Neural cell (in vitro differentiated cells): ENCODE data around the gene EYA2. TPM values are rescaled to one million over a fixed set of nuclear protein-coding genes. Genes with fewer than 3 reads are reported as not detected.

ENCODE experiments used
- H2AFZ ChIP-seq: fragments of 200-600, 300-800 bp; sonication (generic), shearing (Covaris generic); 2 replicates; pipeline ENCODE4 v1.6.0; 2014; ENCODE audit warnings: low read depth, mild to moderate bottlenecking, antibody characterized with exemption, low read length, moderate library complexity
- H3F3A ChIP-seq: fragments of 200-600 bp; shearing (Covaris generic); 2 replicates; pipeline ENCODE4 v1.6.1; 2016; ENCODE audit warnings: mild to moderate bottlenecking, moderate library complexity, mixed read lengths, antibody characterized with exemption, low read length; ENCODE audit not compliant: insufficient read depth, poor library complexity, severe bottlenecking
- H3K27ac ChIP-seq: fragments of 200-600, 300-800 bp; sonication (generic), shearing (Covaris generic); 2 replicates; pipeline ENCODE4 v1.5.1; 2014; ENCODE audit warnings: mild to moderate bottlenecking, low read length, moderate library complexity
- H3K27me3 ChIP-seq: fragments of 300-800, 200-600 bp; sonication (generic), shearing (Covaris generic); 2 replicates; pipeline ENCODE4 v1.6.0; 2014; ENCODE audit warnings: mild to moderate bottlenecking, low read depth, low read length, moderate library complexity; ENCODE audit not compliant: insufficient read depth
- H3K36me3 ChIP-seq: fragments of 300-800, 200-600 bp; sonication (generic), shearing (Covaris generic); 2 replicates; pipeline ENCODE4 v1.5.1; 2014; ENCODE audit warnings: mild to moderate bottlenecking, antibody characterized with exemption, low read length, moderate library complexity; ENCODE audit not compliant: insufficient read depth
- H3K4me2 ChIP-seq: fragments of 300-800, 200-600 bp; sonication (generic), shearing (Covaris generic); 2 replicates; pipeline ENCODE4 v1.6.0; 2014; ENCODE audit warnings: mild to moderate bottlenecking, low read length
- H3K4me3 ChIP-seq: fragments of 300-800, 200-600 bp; sonication (generic), shearing (Covaris generic); 2 replicates; pipeline ENCODE4 v1.5.1; 2014; ENCODE audit warnings: mild to moderate bottlenecking, low read length, moderate library complexity
- H3K79me2 ChIP-seq: fragments of 200-600 bp; shearing (Covaris generic); replicated peaks from 2 replicates; pipeline ENCODE4 v1.6.0; 2014; ENCODE audit warnings: mild to moderate bottlenecking, low read length, moderate library complexity; ENCODE audit not compliant: insufficient read depth
- H3K9ac ChIP-seq: fragments of 300-800, 200-600 bp; sonication (generic), shearing (Covaris generic); 2 replicates; pipeline ENCODE4 v1.6.1; 2016; ENCODE audit warnings: mild to moderate bottlenecking, low read length, mixed read lengths
- H3K9me2 ChIP-seq: fragments of 200-600 bp; shearing (Covaris generic); 2 replicates; pipeline ENCODE4 v1.6.1; 2016; ENCODE audit warnings: mild to moderate bottlenecking, low read length, mixed read lengths; ENCODE audit not compliant: insufficient read depth
- H3K9me3 ChIP-seq: fragments of 200-600, 300-800 bp; sonication (generic), shearing (Covaris generic); 2 replicates; pipeline ENCODE4 v1.6.1; 2016; ENCODE audit warnings: mild to moderate bottlenecking, mixed run types, low read length, moderate library complexity, mixed read lengths
- H4K20me1 ChIP-seq: fragments of 200-600 bp; shearing (Covaris generic); 2 replicates; pipeline ENCODE4 v1.6.1; 2016; ENCODE audit warnings: mild to moderate bottlenecking, mixed run types; ENCODE audit not compliant: insufficient read depth
- CTCF ChIP-seq: fragments of 450-650 bp; IDR thresholded peaks from 2 replicates; pipeline ENCODE4 v1.5.1; 2014; ENCODE audit warnings: antibody characterized with exemption, mild to moderate bottlenecking, moderate library complexity; ENCODE audit not compliant: poor library complexity, severe bottlenecking
- EP300 ChIP-seq: fragments of 450-650 bp; conservative IDR thresholded peaks from 2 replicates; pipeline ENCODE4 v1.6.1; 2014; ENCODE audit warnings: antibody characterized with exemption, mild to moderate bottlenecking, moderate library complexity; ENCODE audit not compliant: poor library complexity, severe bottlenecking
- EZH2 ChIP-seq: fragments of 200-600, 300-800 bp; shearing (Covaris generic), sonication (generic); IDR thresholded peaks from 2 replicates; pipeline ENCODE4 v1.6.1; 2014; ENCODE audit warnings: antibody characterized with exemption, low read length, borderline replicate concordance, mild to moderate bottlenecking; ENCODE audit not compliant: insufficient read depth, poor library complexity, severe bottlenecking
- MXI1 ChIP-seq: fragments of 450-650 bp; conservative IDR thresholded peaks from 2 replicates; pipeline ENCODE4 v1.6.1; 2014; ENCODE audit warnings: antibody characterized with exemption, mild to moderate bottlenecking; ENCODE audit not compliant: poor library complexity, severe bottlenecking
- POLR2AphosphoS5 ChIP-seq: IDR thresholded peaks from 2 replicates; pipeline ENCODE4 v1.6.1; 2012
- RAD21 ChIP-seq: fragments of 450-650 bp; conservative IDR thresholded peaks from 2 replicates; pipeline ENCODE4 v1.6.1; 2014; ENCODE audit warnings: antibody characterized with exemption, mild to moderate bottlenecking, moderate library complexity
- REST ChIP-seq: IDR thresholded peaks from 2 replicates; pipeline ENCODE4 v1.6.1; 2012; ENCODE audit warnings: borderline replicate concordance
- SMC3 ChIP-seq: fragments of 450-650 bp; conservative IDR thresholded peaks from 2 replicates; pipeline ENCODE4 v1.6.1; 2014; ENCODE audit warnings: antibody characterized with exemption, mild to moderate bottlenecking, moderate library complexity; ENCODE audit not compliant: poor library complexity
- TAF1 ChIP-seq: IDR thresholded peaks from 2 replicates; pipeline ENCODE4 v1.6.1; 2012; ENCODE audit warnings: low read depth
- polyA plus RNA-seq: library from polyadenylated mRNA; depleted of rRNA; stranded (reverse); fragments of >200 nt; gene quantifications from 2 replicates; pipeline ENCODE4 v1.2.3, GENCODE V29; 2014

Gene EYA2
- polyA plus RNA-seq, 1 donor from 2014 or later = 0.88 TPM

- Histone ChIP-seq H3K9me2 (no peaks in the 10 kb centered on the region), H3K4me2 (no peak overlapping the region), H4K20me1 (no peaks in the 10 kb centered on the region), H3K4me3 (no peak overlapping the region), H3K9ac (no peak overlapping the region), H3K27me3 (no peaks in the 10 kb centered on the region), H3K79me2 (no peaks in the 10 kb centered on the region), H3K27ac (no peak overlapping the region), H3K36me3 (no peaks in the 10 kb centered on the region), H3F3A (no peaks in the 10 kb centered on the region), H2AFZ (no peak overlapping the region), H3K9me3 (no peaks in the 10 kb centered on the region)
- no peak for TF ChIP-seq RAD21
- no peak for TF ChIP-seq POLR2AphosphoS5
- no peak for TF ChIP-seq SMC3
- TF ChIP-seq EZH2 = no peak
- TF ChIP-seq MXI1 = no peak
- no peak for TF ChIP-seq REST
Measured at GRCh38 chr20:47141350-47141921, 246.8 kb downstream of the EYA2 start.

- H3K79me2 ChIP-seq = no peaks in the 10 kb centered on the region
- H2AFZ ChIP-seq = no peak overlapping the region
- H3K27me3 ChIP-seq = no peaks in the 10 kb centered on the region
- no peak overlapping the region for H3K9ac ChIP-seq
- H3K9me3 ChIP-seq = no peaks in the 10 kb centered on the region
- no peak overlapping the region for H3K4me3 ChIP-seq
- no peaks in the 10 kb centered on the region for H3K9me2 ChIP-seq
- H3K27ac ChIP-seq = no peak overlapping the region
- H3F3A ChIP-seq = no peaks in the 10 kb centered on the region
- H3K4me2 ChIP-seq = no peak overlapping the region
- TF ChIP-seq REST (no peak), RAD21 (no peak), MXI1 (no peak), SMC3 (no peak), CTCF (no peak), POLR2AphosphoS5 (no peak), EP300 (no peak), EZH2 (no peak), TAF1 (no peak)
- H3K36me3 ChIP-seq = no peaks in the 10 kb centered on the region
- no peaks in the 10 kb centered on the region for H4K20me1 ChIP-seq
Measured at GRCh38 chr20:47141941-47142773, 247.5 kb downstream of the EYA2 start.
